GM21528 (cell line): ENCODE results near the gene MYO5A.

Experiments used
- ATAC-seq: cut with Tn5 transposase; IDR thresholded peaks from one replicate; pipeline ENCODE4 v1.9.1; 2021; ENCODE audit warnings: mild to moderate bottlenecking, moderate library complexity; ENCODE audit not compliant: unreplicated experiment, low FRiP score

Gene MYO5A

DNA sequence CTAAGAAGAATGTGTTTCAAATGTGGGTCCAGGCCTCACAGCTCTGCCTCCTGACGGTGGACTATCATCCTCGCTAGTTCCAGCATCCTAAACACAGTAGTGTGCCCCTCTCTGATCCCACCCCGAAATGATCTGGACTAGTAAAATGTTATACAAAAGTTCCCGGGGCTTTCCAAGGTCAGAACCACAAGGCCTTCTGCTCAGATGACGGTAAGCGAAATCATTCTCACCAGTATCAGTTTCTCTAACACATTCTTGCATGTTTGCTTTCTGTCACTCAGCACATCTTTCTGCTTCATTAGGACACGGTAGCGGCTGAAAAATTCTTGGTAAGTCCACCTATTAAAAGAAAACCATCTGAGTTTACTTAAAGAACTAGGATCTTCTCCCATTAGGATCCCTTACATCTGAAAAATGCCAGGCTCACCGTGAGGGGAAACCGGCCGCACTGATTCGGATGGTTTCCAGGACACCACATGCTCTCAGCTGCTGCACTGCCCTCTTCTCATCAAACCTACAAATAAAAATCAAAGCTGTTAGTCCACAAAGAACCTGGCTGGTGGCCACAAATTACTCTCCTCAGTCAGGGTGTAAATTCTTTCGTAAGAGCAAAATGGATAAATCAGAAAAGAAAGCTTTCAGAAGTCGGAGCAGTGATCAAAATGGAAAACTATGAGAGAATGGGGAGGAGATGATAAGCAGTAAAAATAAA, 149.1 kb downstream of the MYO5A start:
- peak; percentile 72 for ATAC-seq

GRCh38 chr15:52378746-52379394, 149.8 kb downstream of the MYO5A start:
- ATAC-seq = peak; percentile 60

GRCh38 chr15:52370010-52370409, 158.7 kb downstream of the MYO5A start:
- ATAC-seq = no peak

DNA sequence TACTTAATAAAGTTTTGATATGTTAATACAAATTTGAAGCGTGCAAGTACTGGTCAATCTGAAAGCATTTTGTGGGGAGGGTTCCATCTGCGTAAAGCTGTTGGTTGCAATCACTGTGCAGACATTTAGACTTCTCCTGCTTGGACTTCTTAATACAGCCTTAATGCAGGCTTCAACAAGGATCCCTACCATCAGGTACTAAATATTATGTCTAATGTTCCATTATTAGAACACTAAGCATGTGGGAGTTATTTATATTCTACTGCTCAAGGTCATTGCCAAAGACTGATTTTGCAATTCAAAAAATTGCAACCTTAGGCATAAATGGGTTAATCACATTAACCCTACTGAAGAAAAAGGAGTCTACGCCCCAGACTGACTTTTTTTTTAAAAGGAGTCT, 159.2 kb downstream of the MYO5A start:
- no peak for ATAC-seq

DNA sequence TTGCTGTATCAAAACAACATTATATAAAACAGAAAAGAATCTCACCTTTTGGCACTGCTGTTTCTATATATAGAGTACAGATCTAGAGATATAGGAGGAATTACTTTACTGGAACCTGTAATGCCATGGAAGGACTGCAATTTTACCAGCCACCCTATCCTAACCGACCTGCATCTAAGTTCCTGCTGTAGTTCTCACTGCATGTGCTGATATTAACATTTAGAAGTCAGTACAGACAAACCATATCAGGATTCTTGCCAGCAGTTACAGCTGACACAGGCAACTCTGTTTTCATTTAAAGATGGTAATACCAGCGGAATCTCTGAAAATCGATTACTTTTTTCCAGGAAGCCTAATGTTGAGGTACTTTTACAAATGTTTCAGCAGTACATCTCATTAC, 159.7 kb downstream of the MYO5A start:
- no peak for ATAC-seq

DNA sequence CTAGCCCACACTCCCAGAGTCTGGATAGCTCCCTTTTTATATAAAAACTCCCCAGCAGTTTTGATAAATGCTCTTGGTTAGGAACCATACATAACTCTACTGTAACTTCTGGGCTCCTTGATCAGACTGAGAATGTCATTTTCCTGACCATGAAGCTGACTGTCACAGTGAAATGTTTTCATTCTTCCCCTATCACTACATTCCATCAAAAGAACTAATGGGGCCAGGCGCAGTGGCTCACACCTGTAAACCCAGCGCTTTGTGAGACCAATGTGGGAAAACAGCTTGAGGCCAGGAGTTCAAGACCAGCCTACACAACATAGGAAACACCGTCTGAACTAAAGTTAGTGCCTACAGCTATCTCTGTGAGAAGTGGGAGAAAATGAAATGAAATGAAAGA, 160.3 kb downstream of the MYO5A start:
- ATAC-seq = no peak

GRCh38 chr15:52362497-52362896, 166.2 kb downstream of the MYO5A start:
- no peak for ATAC-seq

- no peak for ATAC-seq
Observed at GRCh38 chr15:52361975-52362494, 166.6 kb downstream of the MYO5A start.

DNA sequence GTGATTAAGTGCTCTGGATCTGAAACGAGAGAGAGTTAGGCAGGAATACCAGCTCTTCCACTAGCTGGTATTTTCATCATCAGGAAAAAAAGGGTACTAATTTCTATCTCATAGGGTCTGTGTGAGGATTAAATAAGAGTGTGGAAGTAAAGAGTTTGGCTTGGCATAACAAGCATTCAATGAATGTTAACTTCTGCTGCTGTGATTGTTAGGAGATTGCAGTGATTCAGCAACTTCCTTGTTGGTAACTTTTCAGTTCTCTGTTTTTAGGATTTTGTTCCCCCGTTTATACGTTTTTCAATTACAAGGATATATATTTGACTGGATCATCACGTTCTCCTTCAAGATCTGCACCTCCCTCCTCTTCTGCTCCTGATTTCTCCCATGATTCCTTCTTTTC, 167.2 kb downstream of the MYO5A start:
- no peak for ATAC-seq

GRCh38 chr15:52360229-52361203, 168.2 kb downstream of the MYO5A start:
- no peak for ATAC-seq

- ATAC-seq = no peak
Observed at GRCh38 chr15:52359722-52360121, 169.0 kb downstream of the MYO5A start.

GRCh38 chr15:52357949-52358348, 170.7 kb downstream of the MYO5A start:
- no peak for ATAC-seq

- ATAC-seq = no peak
Observed at GRCh38 chr15:52352086-52352485, 176.6 kb downstream of the MYO5A start.

GRCh38 chr15:52351206-52351908, 177.3 kb downstream of the MYO5A start:
- no peak for ATAC-seq

DNA sequence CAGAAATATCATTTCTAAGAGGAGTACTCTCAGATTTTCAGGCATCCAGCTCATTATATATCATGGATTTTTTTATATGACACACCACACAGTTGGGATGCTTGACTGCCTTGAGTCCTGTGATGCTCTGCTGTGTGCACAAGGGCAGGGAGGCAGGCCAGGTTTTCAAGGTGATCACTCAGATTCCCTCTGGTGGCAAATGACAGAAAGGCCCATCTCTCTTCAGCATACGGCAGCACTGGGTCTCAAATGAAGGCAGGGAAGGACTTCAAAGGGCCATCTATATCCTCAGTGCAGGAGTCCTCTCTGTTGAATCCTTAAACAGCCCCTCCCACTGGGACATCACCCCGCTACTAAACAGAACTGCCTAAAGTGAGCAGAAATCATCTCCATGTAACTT, 178.3 kb downstream of the MYO5A start:
- no peak for ATAC-seq

- ATAC-seq = no peak
Observed at GRCh38 chr15:52349052-52349700, 179.5 kb downstream of the MYO5A start.

GRCh38 chr15:52348056-52348745, 180.5 kb downstream of the MYO5A start:
- ATAC-seq = no peak

DNA sequence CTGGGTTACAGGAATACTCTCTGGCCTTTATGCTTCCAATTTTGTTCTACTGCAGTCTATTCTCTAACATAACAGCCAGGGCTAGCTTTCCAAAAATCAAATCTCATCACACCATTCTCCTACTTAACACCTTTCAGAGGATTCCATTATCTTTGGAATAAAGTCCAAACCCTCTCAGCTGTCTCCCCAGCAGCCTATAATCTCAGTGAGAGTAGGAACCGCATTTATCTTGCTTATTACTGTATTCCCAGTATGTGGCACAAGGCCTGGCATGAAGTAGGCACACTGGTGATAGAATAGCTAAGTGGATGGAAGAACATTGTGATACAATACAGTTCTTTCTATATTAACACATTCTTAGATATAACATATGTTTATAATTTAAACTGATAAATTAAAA, 184.1 kb downstream of the MYO5A start:
- no peak for ATAC-seq

DNA sequence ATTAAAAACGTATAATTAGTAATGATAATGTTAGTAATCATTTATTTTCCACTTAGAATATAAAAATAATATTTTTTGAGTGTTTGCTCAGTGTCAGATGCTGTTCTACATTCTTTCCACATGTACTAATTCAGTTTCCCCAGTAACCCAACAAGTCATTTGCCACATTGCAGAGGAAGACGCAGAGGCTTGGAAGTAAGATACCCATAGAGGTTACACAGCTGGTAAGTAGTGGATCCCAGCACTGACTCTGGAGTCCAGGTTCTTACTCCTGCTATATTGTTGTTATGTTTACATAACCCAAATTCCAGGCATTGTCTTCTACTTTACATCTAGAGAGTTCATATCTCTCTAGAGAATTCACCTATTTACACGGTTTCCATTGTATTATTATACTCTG, 184.8 kb downstream of the MYO5A start:
- ATAC-seq = no peak
